ENCODE data around the gene SF3A1. TPM values are rescaled to one million over a fixed set of nuclear protein-coding genes. Genes with fewer than 3 reads are reported as not detected.
A peak's percentile ranks its signal among the peaks of the same experiment; 100 is the strongest.

SF3A1 gene
- total and polyA plus RNA-seq, 2 donors (not counting 3 experiments of a cell fraction or from before 2014, with no cell fraction given), result 60.2 to 187 TPM

- peak; percentile 94 for DNase-seq (ENCODE audit: low read depth, low spot score)
- FAIRE-seq, result peak; percentile 96
- POLR2A ChIA-PET, result interaction anchor here (0.7 to 2.1 kb wide), 6 partner anchors 10 to 136 kb away, joined by 3 to 7 read pairs (median 5); partner anchors contain the start of genes CCDC157, RNF215, SF3A1 and TBC1D10A
- Histone ChIP-seq H3K4me1 (ENCODE audit: control insufficient read depth, extremely low read depth, insufficient read depth, low read length) (peaks cover 28% of the 10 kb centered on the region), H3K9me3 (replicated peaks; ENCODE audit: control insufficient read depth, insufficient read depth, low read length) (no peaks in the 10 kb centered on the region), H3K4me3 (replicated peaks in 1 of 3; ENCODE audit: insufficient read depth in 1 of 3, low read depth in 1 of 3, low read length in 3 of 3) (no peak overlapping the region), H4K20me1 (replicated peaks; ENCODE audit: control insufficient read depth, extremely low read depth, insufficient read depth, low read length) (no peaks in the 10 kb centered on the region), H3K9ac (replicated peaks; ENCODE audit: extremely low read depth, insufficient read depth, low read length) (no peak overlapping the region), H3K27ac (ENCODE audit: insufficient read depth, low read depth, low read length) (no peak overlapping the region), H3K9me1 (replicated peaks; ENCODE audit: control insufficient read depth, extremely low read depth, insufficient read depth, low read length) (no peaks in the 10 kb centered on the region), H2AFZ (ENCODE audit: low read depth, low read length) (no peak overlapping the region), H3K27me3 (ENCODE audit: control insufficient read depth in 2 of 2, insufficient read depth in 2 of 2, low read length in 2 of 2) (no peaks in the 10 kb centered on the region), H3K79me2 (ENCODE audit: control insufficient read depth, insufficient read depth, low read length) (no peaks in the 10 kb centered on the region), H3K36me3 (ENCODE audit: control insufficient read depth in 2 of 2, extremely low read depth in 1 of 2, insufficient read depth in 2 of 2, low read length in 2 of 2) (peaks cover 0 to 8% of the 10 kb centered on the region in 2 experiments), H3K4me2 (ENCODE audit: insufficient read depth, low read length) (no peak overlapping the region)
- TF ChIP-seq MAX (IDR thresholded peaks at IDR 0.05; ENCODE audit: insufficient read depth, insufficient read length) (no peak), POLR2A (IDR thresholded peaks at IDR 0.05; ENCODE audit: low read depth, low read length) (peak; percentile 55), CTCF (IDR thresholded peaks at IDR 0.05; ENCODE audit: extremely low read depth in 1 of 2, insufficient read depth in 1 of 2, low read depth in 1 of 2, low read length in 2 of 2) (peak; percentile 61 to 70)
- CTCF ChIA-PET, result interaction anchor here (0.7 to 4.4 kb wide), 51 partner anchors 9 to 467 kb away, joined by 3 to 164 read pairs (median 5); partner anchors contain the start of genes CCDC157, MTFP1, RNF215 and SEC14L2
- intact Hi-C loops (cut with micrococcal nuclease), result loop anchor here (1.0 kb wide), 7 partner anchors 10 to 197 kb away; partner anchors contain the start of genes RNF215 and SF3A1
- dilution Hi-C loops (cut with MboI; ENCODE audit: extremely low pct_ligation_motif_present, low sequenced_read_pairs), result no loop called here
- no TSS peak for BruUV-seq (replicated peaks)
These were observed 68.9 kb downstream of the SF3A1 start for GRCh38 chr22:30287648-30288418.
